ENCODE results near the gene FYB2. TPM values are rescaled to one million over a fixed set of nuclear protein-coding genes. Genes with fewer than 3 reads are reported as not detected.

The FYB2 gene, protein sequence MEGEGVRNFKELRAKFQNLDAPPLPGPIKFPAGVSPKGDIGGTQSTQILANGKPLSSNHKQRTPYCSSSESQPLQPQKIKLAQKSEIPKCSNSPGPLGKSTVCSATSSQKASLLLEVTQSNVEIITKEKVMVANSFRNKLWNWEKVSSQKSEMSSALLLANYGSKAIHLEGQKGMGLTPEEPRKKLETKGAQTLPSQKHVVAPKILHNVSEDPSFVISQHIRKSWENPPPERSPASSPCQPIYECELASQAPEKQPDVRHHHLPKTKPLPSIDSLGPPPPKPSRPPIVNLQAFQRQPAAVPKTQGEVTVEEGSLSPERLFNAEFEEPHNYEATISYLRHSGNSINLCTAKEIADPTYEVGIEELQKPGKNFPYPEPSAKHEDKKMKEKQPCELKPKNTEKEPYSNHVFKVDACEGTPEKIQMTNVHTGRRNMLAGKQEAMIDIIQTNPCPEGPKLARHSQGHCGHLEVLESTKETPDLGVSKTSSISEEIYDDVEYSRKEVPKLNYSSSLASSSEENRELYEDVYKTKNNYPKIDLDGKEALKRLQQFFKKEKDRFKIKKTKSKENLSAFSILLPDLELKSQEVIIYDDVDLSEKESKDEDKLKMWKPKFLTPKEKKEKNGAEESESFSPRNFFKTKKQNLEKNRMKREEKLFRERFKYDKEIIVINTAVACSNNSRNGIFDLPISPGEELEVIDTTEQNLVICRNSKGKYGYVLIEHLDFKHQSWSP
- 1 to 10 TPM in 1 of 5 donors, under 1 TPM in 1, not detected in 3; 0.45 to 2.2 TPM for total RNA-seq
- 1 to 10 TPM in 1 of 3 donors, under 1 TPM in 2; 0.31 to 1.1 (median 0.75) TPM for polyA plus RNA-seq
- long read RNA-seq, donor 1, result 0 reads
- long read RNA-seq, donor 2, result 0 reads
- long read RNA-seq, donor 3, result 0 reads
- long read RNA-seq, donor 4, result 0 reads
- long read RNA-seq, donor 5, result 0 reads
- long read RNA-seq, donor 6, result 0 reads
- long read RNA-seq, donor 7, result 0 reads
- long read RNA-seq, donor 8, result 0 reads
- long read RNA-seq, donor 9, result 0 reads
- long read RNA-seq, donor 10, result 0 reads

DNA sequence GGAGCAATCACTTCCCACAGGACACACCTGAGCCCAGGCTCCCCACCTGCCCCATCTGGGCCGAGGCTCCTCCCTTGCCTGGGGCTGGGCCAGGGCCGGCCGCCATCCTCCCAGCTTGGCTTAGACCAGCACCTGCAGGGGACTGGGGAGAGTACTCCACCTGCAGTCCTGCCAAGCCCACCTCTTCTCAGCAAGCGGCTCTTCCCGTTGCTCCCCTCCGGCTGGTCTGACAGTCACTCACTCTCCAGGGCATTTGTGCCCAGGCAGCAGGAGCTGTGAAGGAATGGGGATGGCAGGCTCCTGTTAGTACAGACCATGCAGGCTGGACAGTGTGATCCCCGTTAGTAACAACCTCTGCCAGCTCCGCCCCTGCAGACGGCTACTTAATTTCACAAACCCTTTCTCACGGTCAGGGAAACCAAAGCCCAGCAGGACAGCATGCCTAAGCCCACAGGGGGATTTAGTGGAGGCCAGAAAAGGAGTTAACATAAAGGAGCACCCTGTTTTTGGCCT lies at the start of gene FYB2:
FYB2 (minus strand) TSS at position 18 of the 513 bp plus-strand sequence. CDS start 114 bp downstream, outside the sequence.
- Histone ChIP-seq H3K4me1 (peaks cover 8 to 33% (median 26%) of the 10 kb centered on the region in 4 donors), H3K27ac (peak within 1 kb of the TSS; percentile 41 to 50 (median 44)), H3K9me3 (no peaks in the 10 kb centered on the region), H3K36me3 (no peaks in the 10 kb centered on the region), H3K4me3 (no peak within 1 kb of the TSS), H3K27me3 (no peaks in the 10 kb centered on the region)
- peak in 1 of 2 donors; percentile 54 for DNase-seq
- TF ChIP-seq POLR2A (IDR thresholded peaks at IDR 0.05) (no peak), POLR2AphosphoS5 (IDR thresholded peaks at IDR 0.05) (no peak), EP300 (IDR thresholded peaks at IDR 0.05) (no peak)
- TF ChIP-seq, protein P1, sequence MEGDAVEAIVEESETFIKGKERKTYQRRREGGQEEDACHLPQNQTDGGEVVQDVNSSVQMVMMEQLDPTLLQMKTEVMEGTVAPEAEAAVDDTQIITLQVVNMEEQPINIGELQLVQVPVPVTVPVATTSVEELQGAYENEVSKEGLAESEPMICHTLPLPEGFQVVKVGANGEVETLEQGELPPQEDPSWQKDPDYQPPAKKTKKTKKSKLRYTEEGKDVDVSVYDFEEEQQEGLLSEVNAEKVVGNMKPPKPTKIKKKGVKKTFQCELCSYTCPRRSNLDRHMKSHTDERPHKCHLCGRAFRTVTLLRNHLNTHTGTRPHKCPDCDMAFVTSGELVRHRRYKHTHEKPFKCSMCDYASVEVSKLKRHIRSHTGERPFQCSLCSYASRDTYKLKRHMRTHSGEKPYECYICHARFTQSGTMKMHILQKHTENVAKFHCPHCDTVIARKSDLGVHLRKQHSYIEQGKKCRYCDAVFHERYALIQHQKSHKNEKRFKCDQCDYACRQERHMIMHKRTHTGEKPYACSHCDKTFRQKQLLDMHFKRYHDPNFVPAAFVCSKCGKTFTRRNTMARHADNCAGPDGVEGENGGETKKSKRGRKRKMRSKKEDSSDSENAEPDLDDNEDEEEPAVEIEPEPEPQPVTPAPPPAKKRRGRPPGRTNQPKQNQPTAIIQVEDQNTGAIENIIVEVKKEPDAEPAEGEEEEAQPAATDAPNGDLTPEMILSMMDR (IDR thresholded peaks at IDR 0.05), result no peak
- 49 to 76% (median 67%) methylated on average over 7 to 10 of the region's 10 CpGs for WGBS, 5 donors
- intact Hi-C loops (cut with DNase I; ENCODE audit: low total_unique reads), result no loop called here

DNA sequence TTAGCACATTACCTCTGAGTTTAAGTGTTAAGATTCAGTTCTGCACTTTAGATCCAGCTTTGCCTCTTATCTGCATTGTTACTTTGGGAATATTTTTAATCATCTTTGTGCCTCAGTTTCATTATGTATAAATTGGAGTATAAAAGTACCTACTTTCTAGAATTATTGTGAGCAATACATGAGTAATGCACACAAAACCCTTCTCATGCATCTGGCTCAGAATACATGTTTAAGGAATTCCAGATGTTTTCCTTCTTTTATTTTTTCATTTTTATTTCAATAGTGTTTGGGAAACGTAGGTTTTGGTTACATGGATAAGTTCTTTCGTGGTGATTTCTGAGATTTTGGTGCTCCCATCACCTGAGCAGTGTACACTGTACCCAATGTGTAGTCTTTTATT lies 49.6 kb upstream of the FYB2 start:
- Histone ChIP-seq H3K4me1 (no peaks in the 10 kb centered on the region), H3K9me3 (no peaks in the 10 kb centered on the region), H3K27me3 (no peaks in the 10 kb centered on the region), H3K27ac (no peak overlapping the region), H3K36me3 (no peaks in the 10 kb centered on the region), H3K4me3 (no peak overlapping the region)
- TF ChIP-seq POLR2A (IDR thresholded peaks at IDR 0.05) (no peak), EP300 (IDR thresholded peaks at IDR 0.05) (no peak)
- WGBS, 5 donors, result 62 to 80% (median 73%) methylated on average over 2 of the region's 2 CpGs
- intact Hi-C loops (cut with DNase I; ENCODE audit: low total_unique reads), result no loop called here
- no peak for DNase-seq

DNA sequence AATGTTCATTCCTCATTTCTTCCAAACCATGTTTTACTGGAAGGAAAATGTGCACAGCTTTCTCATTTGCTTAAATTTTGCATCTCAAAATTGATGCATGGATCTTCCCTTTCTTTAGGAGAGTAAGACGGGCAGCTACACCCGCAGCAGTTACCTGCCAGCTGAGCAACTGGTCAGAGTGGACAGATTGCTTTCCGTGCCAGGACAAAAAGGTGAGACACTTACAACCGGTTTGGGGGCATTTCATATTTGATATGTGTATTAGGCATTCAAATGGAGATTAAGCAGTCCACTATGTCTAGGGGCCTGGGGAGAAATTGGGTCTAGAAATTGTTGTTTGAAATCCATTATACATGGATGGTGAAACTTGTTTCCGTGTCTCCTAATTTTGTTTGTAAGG lies 48.3 kb upstream of the FYB2 start:
- no peak overlapping the region for H3K27ac ChIP-seq
- H3K27me3 ChIP-seq, result no peaks in the 10 kb centered on the region
- WGBS, 5 donors, result 34 to 65% (median 47%) methylated on average over 5 of the region's 5 CpGs
- DNase-seq, result peak in 1 of 2 donors; percentile 52
- TF ChIP-seq POLR2A (IDR thresholded peaks at IDR 0.05), result no peak
- no peak for TF ChIP-seq EP300 (IDR thresholded peaks at IDR 0.05)
- TF ChIP-seq POLR2AphosphoS5 (IDR thresholded peaks at IDR 0.05), result no peak
- TF ChIP-seq, protein P1 (IDR thresholded peaks at IDR 0.05), result no peak
- no peaks in the 10 kb centered on the region for H3K4me1 ChIP-seq
- intact Hi-C loops (cut with DNase I; ENCODE audit: low total_unique reads), result no loop called here
- no peak overlapping the region for H3K4me3 ChIP-seq
- H3K9me3 ChIP-seq, result no peaks in the 10 kb centered on the region
- no peaks in the 10 kb centered on the region for H3K36me3 ChIP-seq

DNA sequence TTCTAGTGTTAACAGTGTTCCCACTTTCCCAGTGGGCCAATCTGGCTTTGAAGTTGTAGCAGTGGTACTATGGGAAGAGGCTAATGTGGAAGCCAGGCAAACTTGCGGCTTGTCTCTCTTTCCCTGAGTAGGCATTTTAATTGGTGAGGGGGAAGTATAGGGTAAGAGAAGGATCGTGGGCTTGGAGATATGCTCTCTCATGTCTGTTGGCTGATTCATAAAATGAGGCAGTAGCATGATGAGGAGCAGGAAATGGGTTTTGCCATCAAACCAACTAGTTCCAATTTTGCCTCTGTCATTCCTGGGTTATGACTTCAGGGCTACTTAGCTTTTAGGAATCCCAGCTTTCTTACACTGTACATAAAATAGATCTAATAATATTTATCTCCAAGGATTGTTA lies 47.5 kb upstream of the FYB2 start:
- no peak for DNase-seq
- no peak overlapping the region for H3K4me3 ChIP-seq
- intact Hi-C loops (cut with DNase I; ENCODE audit: low total_unique reads), result no loop called here
- no peaks in the 10 kb centered on the region for H3K9me3 ChIP-seq
- no peak overlapping the region for H3K27ac ChIP-seq
- H3K27me3 ChIP-seq, result no peaks in the 10 kb centered on the region
- TF ChIP-seq, protein P1 (IDR thresholded peaks at IDR 0.05), result no peak
- no peak for TF ChIP-seq POLR2AphosphoS5 (IDR thresholded peaks at IDR 0.05)
- no peak for TF ChIP-seq EP300 (IDR thresholded peaks at IDR 0.05)
- TF ChIP-seq POLR2A (IDR thresholded peaks at IDR 0.05), result no peak
- H3K4me1 ChIP-seq, result no peaks in the 10 kb centered on the region
- WGBS, 5 donors, result 58 to 76% (median 74%) methylated on average over 2 of the region's 2 CpGs
- H3K36me3 ChIP-seq, result no peaks in the 10 kb centered on the region
